DMS79 treated with DMSO at 0.1 percent for 48 hours (cell line): ENCODE results near the gene LHFPL2.

Experiments used
- DNase-seq: peaks from one replicate; lab custom pipeline; 2025; lab: John Stamatoyannopoulos, UW

Gene LHFPL2

GRCh38 chr5:78595458-78595921, 53.1 kb downstream of the LHFPL2 start:
- DNase-seq, result no peak

- DNase-seq, result no peak
Measured at GRCh38 chr5:78594610-78595457, 53.7 kb downstream of the LHFPL2 start.

- no peak for DNase-seq
Measured at GRCh38 chr5:78594021-78594420, 54.6 kb downstream of the LHFPL2 start.

GRCh38 chr5:78593465-78593864, 55.1 kb downstream of the LHFPL2 start:
- DNase-seq, result no peak

GRCh38 chr5:78592735-78593386, 55.7 kb downstream of the LHFPL2 start:
- DNase-seq, result no peak

- no peak for DNase-seq
Measured at GRCh38 chr5:78591972-78592700, 56.4 kb downstream of the LHFPL2 start.

GRCh38 chr5:78591138-78591612, 57.4 kb downstream of the LHFPL2 start:
- no peak for DNase-seq

GRCh38 chr5:78589923-78590322, 58.6 kb downstream of the LHFPL2 start:
- no peak for DNase-seq

GRCh38 chr5:78588507-78588906, 60.1 kb downstream of the LHFPL2 start:
- no peak for DNase-seq

- no peak for DNase-seq
Measured at GRCh38 chr5:78587775-78588291, 60.7 kb downstream of the LHFPL2 start.

- no peak for DNase-seq
Measured at GRCh38 chr5:78587081-78587774, 61.3 kb downstream of the LHFPL2 start.

GRCh38 chr5:78586251-78586650, 62.3 kb downstream of the LHFPL2 start:
- no peak for DNase-seq

- no peak for DNase-seq
Measured at GRCh38 chr5:78578015-78578414, 70.6 kb downstream of the LHFPL2 start.

- DNase-seq, result no peak
Measured at GRCh38 chr5:78577071-78577807, 71.3 kb downstream of the LHFPL2 start.

- DNase-seq, result no peak
Measured at GRCh38 chr5:78576376-78576775, 72.2 kb downstream of the LHFPL2 start.

- DNase-seq, result no peak
Measured at GRCh38 chr5:78574731-78575161, 73.8 kb downstream of the LHFPL2 start.

- no peak for DNase-seq
Measured at GRCh38 chr5:78574131-78574673, 74.4 kb downstream of the LHFPL2 start.

GRCh38 chr5:78573318-78573717, 75.3 kb downstream of the LHFPL2 start:
- DNase-seq, result no peak

- no peak for DNase-seq
Measured at GRCh38 chr5:78570646-78571045, 77.9 kb downstream of the LHFPL2 start.

GRCh38 chr5:78569441-78569840, 79.1 kb downstream of the LHFPL2 start:
- peak; percentile 52 for DNase-seq

GRCh38 chr5:78568676-78569075, 79.9 kb downstream of the LHFPL2 start:
- DNase-seq, result no peak
